GM19099 (cell line): ENCODE measurements around the gene GALNT15.

Experiments used
- POLR2A ChIP-seq: IDR thresholded peaks from 3 replicates; pipeline ENCODE4 v1.6.1; 2011; ENCODE audit warnings: low read depth; ENCODE audit not compliant: insufficient read length; ENCODE audit errors: extremely low read depth

The GALNT15 gene, protein sequence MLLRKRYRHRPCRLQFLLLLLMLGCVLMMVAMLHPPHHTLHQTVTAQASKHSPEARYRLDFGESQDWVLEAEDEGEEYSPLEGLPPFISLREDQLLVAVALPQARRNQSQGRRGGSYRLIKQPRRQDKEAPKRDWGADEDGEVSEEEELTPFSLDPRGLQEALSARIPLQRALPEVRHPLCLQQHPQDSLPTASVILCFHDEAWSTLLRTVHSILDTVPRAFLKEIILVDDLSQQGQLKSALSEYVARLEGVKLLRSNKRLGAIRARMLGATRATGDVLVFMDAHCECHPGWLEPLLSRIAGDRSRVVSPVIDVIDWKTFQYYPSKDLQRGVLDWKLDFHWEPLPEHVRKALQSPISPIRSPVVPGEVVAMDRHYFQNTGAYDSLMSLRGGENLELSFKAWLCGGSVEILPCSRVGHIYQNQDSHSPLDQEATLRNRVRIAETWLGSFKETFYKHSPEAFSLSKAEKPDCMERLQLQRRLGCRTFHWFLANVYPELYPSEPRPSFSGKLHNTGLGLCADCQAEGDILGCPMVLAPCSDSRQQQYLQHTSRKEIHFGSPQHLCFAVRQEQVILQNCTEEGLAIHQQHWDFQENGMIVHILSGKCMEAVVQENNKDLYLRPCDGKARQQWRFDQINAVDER

DNA sequence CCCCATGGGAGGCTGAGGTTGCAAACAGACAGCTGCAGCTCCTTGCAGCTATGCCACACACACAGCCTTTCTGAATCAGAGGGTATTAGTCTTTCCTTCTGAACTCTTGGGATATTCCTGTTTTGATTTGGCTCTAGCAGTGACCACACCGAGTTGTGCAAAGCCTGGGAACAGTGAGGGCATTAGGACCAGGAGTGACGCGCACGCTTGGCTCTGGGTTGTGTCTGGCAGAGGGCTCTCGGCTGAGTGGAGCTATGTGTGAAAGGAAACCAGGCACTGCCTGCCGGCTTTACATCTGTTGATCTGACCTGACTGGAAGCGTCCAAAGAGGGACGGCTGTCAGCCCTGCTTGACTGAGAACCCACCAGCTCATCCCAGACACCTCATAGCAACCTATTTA is at the start of gene GALNT15:
GALNT15 (plus strand) TSS at position 292 of the 400 bp plus-strand sequence. CDS start 472 bp downstream, outside the sequence.
- no peak for TF ChIP-seq POLR2A

DNA sequence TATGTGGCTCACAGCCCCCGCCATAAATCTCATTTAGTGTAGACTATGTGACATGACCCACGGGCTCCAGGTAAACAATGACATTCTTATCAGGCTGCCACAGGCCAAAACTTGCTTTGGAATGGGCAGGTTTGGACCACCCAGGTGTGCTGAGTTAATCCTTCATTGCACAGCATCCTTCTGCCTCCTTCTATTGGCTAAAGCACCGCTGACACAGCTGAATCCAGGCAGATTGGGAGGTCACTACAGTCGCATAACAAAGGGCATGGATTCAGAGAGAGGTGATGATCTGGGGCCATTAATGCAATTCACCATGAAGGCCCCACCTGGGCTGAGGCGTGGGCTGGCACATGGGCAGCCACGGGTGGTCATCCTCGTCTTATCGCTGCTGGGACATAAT is 47.8 kb upstream of the GALNT15 start:
- no peak for TF ChIP-seq POLR2A

DNA sequence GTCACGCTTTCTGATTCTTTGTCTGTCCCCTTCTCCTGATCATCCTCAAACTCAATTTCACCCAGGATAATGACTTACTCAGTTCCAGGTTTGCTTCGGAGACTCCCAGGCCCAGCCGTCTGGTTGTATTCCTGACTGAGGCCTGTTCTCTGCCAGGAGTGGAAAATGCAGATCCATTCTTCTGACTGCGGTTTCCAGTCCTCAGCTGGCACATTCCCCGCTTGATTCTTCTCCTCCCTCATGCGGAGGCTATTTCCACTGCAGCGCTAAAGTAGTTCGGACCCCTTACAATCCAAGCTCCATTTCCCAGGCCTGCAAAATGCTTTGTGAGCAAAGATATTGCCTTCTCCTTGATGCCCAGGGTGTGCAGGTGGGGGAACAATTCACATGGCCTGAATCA is 47.2 kb upstream of the GALNT15 start:
- no peak for TF ChIP-seq POLR2A

DNA sequence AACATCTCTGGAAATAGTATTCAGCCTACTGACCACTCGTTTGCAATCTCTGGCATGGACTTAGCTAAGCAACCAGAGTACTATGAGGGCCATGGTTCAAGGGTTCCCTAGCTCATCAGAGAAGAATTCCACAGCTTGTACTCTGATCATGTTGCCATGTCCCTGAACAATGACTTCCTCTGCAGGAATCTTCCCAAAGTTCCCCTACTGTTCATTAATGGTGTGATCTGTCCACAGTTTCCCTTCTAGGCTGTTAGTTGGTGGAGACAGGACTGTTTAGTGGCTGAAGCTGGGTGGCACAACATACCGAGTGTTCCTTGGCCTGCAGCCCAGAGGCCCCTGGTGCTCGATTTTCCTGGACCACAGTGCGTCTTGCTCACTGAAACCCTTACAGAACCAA is 44.4 kb upstream of the GALNT15 start:
- TF ChIP-seq POLR2A, result no peak

DNA sequence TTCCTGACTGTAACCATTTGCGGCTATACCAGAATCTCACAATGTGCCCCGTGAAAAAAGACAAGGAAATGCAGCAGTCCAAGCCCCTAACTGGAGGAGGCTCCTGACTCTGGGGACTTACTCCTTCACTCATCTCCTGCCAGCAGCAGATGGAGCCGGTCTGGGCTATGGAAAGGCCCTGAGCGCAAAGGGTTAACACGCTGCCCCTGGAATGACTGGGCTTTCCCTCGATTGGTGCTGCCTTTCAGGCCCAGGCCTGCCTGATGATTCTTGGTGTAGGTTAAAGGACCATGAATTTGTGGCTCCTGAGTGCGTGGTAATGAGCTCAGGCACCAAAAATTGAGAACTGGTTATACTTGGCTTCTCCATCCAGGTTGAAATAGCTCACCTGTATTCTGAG is 42.3 kb upstream of the GALNT15 start:
- no peak for TF ChIP-seq POLR2A

DNA sequence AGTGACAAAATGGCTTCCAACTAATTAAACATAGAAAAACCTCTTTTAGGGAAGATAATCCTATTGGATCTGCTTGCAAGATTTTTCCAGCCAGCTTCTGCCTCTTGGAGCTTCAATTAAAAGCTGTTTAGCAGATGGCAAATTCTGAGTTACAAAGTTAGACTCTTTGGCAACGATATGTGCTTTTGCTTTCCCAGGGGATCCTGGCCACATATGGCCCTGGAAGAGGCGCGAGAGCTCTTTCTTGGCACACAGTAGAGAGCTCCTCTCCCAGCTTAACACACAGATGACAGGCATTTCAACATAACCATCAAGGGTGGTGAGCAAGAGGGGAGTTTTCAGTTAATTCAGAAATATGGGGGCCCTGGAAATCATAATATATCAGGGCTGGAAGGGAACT is 41.6 kb upstream of the GALNT15 start:
- TF ChIP-seq POLR2A, result no peak

DNA sequence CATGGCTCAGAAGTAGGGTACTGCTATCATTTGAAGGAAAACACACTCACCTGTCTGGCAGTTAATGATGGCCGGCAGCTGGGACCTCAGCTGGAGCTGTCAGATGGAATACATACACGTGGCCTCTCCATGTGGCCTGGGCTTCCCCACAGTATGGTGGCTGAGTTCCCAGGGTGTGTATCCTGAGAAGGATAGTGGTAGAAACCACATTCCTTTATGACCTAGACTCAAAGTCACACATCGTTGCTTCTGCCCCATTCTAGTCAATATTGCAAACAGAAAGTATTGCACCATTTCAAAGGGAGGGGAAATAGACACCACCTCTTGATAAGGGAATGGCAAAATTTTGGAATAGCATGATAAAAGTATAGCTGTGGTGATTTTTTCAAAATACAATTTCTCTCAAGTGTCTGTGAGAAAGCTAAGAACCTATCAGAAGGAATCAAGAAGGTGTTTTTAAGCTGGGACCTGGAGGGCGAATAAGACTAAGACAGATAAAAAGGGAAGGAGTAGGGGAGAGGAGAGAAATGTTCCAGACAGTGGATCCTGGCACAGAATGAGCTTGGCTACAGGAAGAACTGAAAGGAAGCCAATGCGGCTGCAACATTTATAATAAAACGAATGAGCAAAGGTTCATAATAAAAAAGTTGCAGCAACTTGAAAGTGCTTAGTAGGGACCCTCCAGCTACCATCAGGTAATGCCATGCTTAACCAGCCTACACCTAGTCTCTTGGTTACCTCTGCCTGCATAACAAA is 40.1 kb upstream of the GALNT15 start:
- no peak for TF ChIP-seq POLR2A

DNA sequence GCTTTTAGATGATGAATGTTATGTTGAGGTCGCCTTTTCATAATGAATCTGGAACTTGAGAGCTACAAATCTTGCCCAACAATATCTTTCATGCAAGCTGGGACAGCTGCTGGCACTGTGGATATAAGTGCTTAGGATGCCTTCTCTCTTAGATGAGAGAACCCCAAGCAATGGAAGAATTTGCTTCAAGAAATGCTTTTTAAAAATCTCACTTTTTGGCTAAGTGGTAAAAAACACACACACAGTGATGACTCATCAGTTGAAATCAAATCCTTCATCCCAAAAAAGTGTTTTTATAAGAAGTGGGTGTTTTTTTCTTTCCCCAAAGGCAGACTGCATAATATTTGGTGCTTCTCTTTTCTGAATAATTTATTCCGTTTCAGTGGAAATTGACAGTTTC is 38.4 kb upstream of the GALNT15 start:
- no peak for TF ChIP-seq POLR2A

DNA sequence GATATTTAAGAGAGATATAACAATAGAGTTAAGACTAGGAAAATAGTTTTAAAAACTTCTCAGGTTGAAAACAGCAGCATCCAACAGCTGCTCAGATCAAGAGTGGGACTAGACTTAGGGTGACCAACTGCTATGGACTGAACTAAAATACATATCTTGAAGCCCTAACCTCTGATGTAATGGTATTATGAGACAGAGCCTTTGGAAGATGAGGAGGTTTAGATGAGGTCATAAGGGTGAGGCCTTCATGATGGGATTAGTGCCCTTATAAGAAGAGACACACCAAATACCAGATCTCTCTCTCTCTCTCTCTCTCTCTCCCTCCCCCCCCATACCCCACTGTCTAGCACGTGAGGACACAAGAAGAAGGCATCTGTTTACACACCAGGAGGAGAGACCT is 37.4 kb upstream of the GALNT15 start:
- no peak for TF ChIP-seq POLR2A

DNA sequence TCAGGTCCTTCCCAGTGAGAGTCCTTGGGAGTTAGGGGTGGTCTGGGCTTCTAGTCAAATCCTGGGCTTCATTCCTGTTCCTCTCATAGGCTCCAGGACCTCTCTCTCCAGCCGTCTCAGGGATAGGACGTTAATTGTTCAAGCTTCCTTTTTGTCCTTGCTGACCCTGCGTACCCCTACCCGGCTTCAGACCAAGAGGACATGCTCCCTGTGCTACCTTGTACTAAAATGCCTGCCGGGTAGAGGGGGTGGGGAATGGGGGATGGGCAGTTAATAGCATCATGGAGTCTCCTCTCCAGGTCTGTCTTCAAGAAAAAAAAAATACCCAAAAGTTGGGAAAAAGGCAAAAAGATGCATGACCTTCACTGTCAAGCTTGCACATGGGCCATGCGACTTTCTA is 36.5 kb upstream of the GALNT15 start:
- no peak for TF ChIP-seq POLR2A

DNA sequence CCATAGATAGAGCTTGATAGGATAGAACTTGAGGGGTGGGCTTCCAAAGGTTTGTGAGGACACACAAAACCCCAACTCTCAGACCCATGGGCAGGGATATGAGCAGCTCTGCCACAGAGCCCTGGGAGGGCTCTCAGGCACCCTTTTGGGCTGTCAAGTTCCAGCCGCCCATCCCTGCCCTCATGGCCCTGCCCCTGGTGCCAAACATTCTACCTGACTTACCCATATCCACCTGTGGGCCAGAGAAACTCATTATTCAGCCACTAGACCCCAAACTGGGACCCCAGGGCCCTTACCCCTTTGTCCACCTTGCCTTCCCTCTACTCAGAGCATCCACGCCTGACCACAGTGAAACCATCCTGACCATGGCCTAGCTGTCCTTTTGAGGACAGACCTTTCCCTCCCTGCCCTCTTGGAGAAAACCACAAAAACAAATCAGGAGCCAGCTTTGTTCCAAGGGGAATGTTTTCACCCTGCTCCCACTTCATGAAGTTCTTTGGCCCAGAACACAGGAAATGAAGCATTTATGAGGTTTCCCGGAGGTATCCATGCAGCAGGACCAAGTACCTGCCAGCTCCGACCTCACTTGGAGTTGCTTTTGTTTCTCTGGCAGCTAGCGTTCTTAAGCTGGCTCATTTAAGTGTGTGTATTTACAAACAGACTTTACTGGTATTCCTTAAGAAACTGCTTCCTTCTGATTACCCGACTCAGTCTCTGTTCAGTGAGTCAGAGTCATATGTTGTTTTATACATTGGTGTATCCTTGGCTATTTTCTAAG is 34.2 kb upstream of the GALNT15 start:
- no peak for TF ChIP-seq POLR2A

DNA sequence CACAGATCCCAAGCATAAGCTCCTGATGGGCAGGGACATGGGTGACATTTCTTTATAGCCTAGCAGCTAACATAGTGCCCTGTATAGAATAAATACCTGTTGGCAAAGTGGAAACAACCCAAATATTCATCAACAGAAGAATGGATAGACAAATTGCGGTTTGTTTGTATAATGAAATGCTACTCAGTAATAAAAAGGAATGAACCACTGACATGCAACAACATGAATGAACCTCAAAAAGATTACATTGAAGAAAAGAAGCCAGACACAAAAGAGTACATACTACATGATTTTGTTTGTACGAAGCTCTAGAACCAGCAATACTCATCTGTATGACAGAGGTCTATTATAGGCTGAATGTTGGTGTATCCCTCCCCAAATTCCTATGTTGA is 33.6 kb upstream of the GALNT15 start:
- TF ChIP-seq POLR2A, result no peak

DNA sequence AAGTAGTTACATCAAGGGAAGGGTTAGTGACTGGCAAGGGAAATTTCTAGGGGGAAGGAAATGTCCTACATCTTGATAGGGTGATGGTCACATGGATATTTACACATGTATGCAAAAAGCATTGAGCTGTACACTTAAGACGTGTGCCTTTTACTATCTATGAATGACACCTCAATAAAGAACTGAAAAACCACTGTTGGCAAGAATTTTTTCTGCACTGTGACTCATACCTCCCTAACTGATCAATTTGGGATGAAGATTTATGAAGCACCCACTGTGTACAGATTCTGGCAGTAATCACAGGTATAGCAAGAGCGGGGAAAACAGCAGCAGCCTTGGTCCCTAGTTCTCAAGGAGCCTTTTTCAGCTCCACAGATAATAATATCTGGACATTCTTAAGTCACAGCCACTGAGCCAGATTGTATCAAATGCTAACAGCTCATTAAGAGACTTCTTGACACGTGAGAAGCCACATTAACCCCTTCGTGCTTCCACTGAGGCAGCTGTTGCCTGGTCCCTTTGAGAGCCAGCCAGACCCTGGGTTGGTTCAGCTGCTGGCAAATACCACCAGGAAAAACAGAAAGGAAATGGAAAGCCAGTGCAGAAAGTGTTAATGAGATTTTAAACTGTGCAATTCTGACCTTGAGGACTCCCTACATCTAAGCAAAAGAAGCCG is 32.0 kb upstream of the GALNT15 start:
- TF ChIP-seq POLR2A, result no peak

DNA sequence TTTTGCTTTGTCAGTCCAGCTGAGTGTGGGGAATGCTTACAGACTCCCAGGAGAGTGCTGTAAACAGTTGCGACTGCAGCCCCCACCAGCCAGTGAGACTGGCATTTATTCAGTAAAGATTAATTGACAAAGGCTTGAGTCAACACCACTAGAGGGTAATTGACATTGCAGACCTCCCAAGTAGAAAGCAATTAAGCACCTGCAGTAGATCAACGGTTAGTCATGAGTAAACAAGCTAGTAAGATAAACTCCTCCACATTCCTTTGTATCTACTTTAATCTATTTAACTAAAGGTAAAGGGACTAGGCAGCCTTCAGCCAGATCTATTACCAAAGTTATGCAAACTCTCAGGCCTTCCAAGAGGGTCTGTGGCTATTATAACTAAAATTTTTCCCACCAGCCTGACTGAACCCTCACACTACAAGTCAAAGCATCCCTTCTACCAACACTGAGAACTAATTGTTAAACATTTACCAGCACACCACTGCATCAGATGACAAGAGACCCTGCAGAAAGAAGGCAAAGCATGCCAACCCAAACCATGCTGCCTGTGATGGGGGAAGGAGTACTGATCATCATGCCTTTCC is 30.5 kb upstream of the GALNT15 start:
- TF ChIP-seq POLR2A, result no peak
